NCI-H69 (cell line): ENCODE results near the gene FNDC11.
A peak's percentile ranks its signal among the peaks of the same experiment; 100 is the strongest.
"Not testable (repeated sequence)": the region's sequence is repeated elsewhere in the genome, so short reads cannot be mapped to it uniquely, and the experiment has no call there.

Experiments
- DNase-seq: peaks from one replicate; lab custom pipeline; 2025; lab: John Stamatoyannopoulos, UW

The FNDC11 gene

GRCh38 chr20:63554361-63555278, 661 bp downstream of the FNDC11 start:
- DNase-seq = peak; percentile 6

- no peak for DNase-seq
Observed at GRCh38 chr20:63555661-63556381, 1.9 kb downstream of the FNDC11 start.

- no peak for DNase-seq
Observed at GRCh38 chr20:63556873-63557478, 3.0 kb downstream of the FNDC11 start.

GRCh38 chr20:63557481-63557891, 3.5 kb downstream of the FNDC11 start:
- DNase-seq = no peak

GRCh38 chr20:63558804-63559484, 5.0 kb downstream of the FNDC11 start:
- no peak for DNase-seq

GRCh38 chr20:63559485-63560332, 5.8 kb downstream of the FNDC11 start:
- not testable (repeated sequence) for DNase-seq

- no peak for DNase-seq
Observed at GRCh38 chr20:63560333-63560805, 6.4 kb downstream of the FNDC11 start.

GRCh38 chr20:63560856-63561609, 7.1 kb downstream of the FNDC11 start:
- DNase-seq = no peak

GRCh38 chr20:63561624-63562396, 7.9 kb downstream of the FNDC11 start:
- no peak for DNase-seq

- DNase-seq = no peak
Observed at GRCh38 chr20:63562461-63563224, 8.7 kb downstream of the FNDC11 start.

- no peak for DNase-seq
Observed at GRCh38 chr20:63563225-63563935, 9.4 kb downstream of the FNDC11 start.

GRCh38 chr20:63564036-63564810, 10.3 kb downstream of the FNDC11 start:
- DNase-seq = no peak

GRCh38 chr20:63565021-63565698, 11.2 kb downstream of the FNDC11 start:
- DNase-seq = no peak

GRCh38 chr20:63565699-63566335, 11.9 kb downstream of the FNDC11 start:
- peak; percentile 9 for DNase-seq

- no peak for DNase-seq
Observed at GRCh38 chr20:63566395-63567135, 12.6 kb downstream of the FNDC11 start.

- no peak for DNase-seq
Observed at GRCh38 chr20:63567136-63567385, 13.1 kb downstream of the FNDC11 start.
